Uterus (tissue), 4 donors: ENCODE measurements around the gene IQSEC1. TPM values are rescaled to one million over a fixed set of nuclear protein-coding genes. Genes with fewer than 3 reads are reported as not detected.

Source experiments
- DNase-seq, 2 donors: peaks; one replicate each; pipeline ENCODE4 v3.0.0-alpha.2; 2019 to 2020
- H3K27ac ChIP-seq, 2 donors: fragments of 200-600 bp; sonication (generic); 1 replicate in 1 of 2; 2 replicates in 1 of 2; pipeline ENCODE4 v1.5.1; 2016 to 2018
- H3K27me3 ChIP-seq, 2 donors: fragments of 200-600 bp; sonication (generic); one replicate each; pipeline ENCODE4 v1.5.1; 2018 to 2019; ENCODE audit warnings: control low read depth in 1 of 2
- H3K36me3 ChIP-seq, 2 donors: fragments of 200-600 bp; sonication (generic); one replicate each; pipeline ENCODE4 v1.5.1; 2019; ENCODE audit warnings: control low read depth in 1 of 2
- H3K4me1 ChIP-seq, 2 donors: fragments of 200-600 bp; sonication (generic); one replicate each; pipeline ENCODE4 v1.5.1; 2018 to 2019; ENCODE audit warnings: control low read depth in 1 of 2
- H3K4me3 ChIP-seq, 2 donors: fragments of 200-600 bp; sonication (generic); 1 replicate in 1 of 2; 2 replicates in 1 of 2; pipeline ENCODE4 v1.5.1; 2018 to 2019; ENCODE audit warnings: mild to moderate bottlenecking in 1 of 2
- H3K9me3 ChIP-seq, 2 donors: fragments of 200-600 bp; sonication (generic); one replicate each; pipeline ENCODE4 v1.5.1; 2019; ENCODE audit warnings: control low read depth in 1 of 2
- POLR2A ChIP-seq, 2 donors: fragments of 450-650 bp; IDR thresholded peaks; one replicate each; pipeline ENCODE4 v1.6.1; 2016; ENCODE audit warnings: antibody characterized with exemption in 2 of 2, mild to moderate bottlenecking in 1 of 2, moderate library complexity in 1 of 2
- intact Hi-C: fragments of 100-400 bp; cut with DNase I; formaldehyde crosslinking; loops from one replicate; pipeline ENCODE4 v1.15.1; 2023; ENCODE audit warnings: low total_unique reads
- total RNA-seq, 4 donors: library from RNA; depleted of rRNA in 3 of 4; stranded (reverse); fragments of >200 nt in 3 of 4; gene quantifications; one replicate each; pipeline versions ENCODE4 v1.1.0 to v1.2.4, GENCODE V29; 2014 to 2023
- TF ChIP-seq, protein P1 (sequence below), 4 experiments: fragments of 200-600 bp in 2 of 4; fragments of 450-650 bp in 2 of 4; sonication (generic) in 2 of 4; IDR thresholded peaks; one replicate each; pipeline ENCODE4 v1.5.1; 2016 to 2019; ENCODE audit warnings: antibody characterized with exemption in 4 of 4, mild to moderate bottlenecking in 2 of 4, moderate library complexity in 1 of 4
- donor health status: DM: yes; HTN: yes; CAD: no.

The IQSEC1 gene
- total RNA-seq, 4 donors from 2014 or later = 17.9 to 61.4 (median 49.7) TPM

DNA sequence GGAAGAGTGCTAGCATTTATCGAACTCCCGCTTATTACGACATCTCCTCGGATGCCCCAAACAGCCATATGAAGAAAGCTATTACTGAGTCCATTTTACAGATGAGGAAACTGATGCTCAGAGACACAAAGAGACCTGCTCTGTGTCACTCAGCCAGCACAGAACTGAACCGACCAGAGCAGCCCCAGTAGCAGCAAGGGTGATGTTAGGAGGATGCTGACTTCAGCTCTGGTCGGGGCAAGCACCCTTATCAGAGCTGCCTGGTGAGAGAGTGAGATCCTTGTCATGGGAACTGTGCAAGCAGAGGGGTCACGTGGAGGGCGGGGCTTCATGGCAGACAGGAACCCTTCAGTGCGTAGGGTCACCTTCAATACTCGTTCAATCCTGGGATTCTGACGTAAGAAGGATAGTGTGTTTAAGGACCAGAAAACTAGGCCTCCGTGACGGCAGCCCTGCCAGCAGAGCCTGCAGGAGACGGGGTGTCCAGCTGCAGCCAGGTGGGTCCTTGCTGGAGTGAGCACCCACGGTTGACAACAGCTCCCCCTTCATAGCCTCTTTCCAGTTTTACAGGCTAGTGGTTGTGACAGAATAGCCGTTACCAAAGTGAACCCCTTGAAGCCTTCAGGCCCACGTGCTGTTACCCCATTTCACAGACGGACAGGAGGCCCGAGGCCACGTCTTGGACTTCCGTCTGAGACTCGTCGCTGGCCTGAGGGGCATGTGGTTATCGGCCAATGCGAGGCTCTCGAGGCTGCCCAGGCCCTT, 12.0 kb upstream of the IQSEC1 start:
- intact Hi-C loops = no loop called here
- DNase-seq = no peak
- no peak overlapping the region for H3K27ac ChIP-seq
- no peak overlapping the region for H3K4me3 ChIP-seq
- H3K9me3 ChIP-seq = no peaks in the 10 kb centered on the region
- no peaks in the 10 kb centered on the region for H3K4me1 ChIP-seq
- H3K27me3 ChIP-seq = no peaks in the 10 kb centered on the region
- H3K36me3 ChIP-seq = no peaks in the 10 kb centered on the region
- TF ChIP-seq, protein P1, sequence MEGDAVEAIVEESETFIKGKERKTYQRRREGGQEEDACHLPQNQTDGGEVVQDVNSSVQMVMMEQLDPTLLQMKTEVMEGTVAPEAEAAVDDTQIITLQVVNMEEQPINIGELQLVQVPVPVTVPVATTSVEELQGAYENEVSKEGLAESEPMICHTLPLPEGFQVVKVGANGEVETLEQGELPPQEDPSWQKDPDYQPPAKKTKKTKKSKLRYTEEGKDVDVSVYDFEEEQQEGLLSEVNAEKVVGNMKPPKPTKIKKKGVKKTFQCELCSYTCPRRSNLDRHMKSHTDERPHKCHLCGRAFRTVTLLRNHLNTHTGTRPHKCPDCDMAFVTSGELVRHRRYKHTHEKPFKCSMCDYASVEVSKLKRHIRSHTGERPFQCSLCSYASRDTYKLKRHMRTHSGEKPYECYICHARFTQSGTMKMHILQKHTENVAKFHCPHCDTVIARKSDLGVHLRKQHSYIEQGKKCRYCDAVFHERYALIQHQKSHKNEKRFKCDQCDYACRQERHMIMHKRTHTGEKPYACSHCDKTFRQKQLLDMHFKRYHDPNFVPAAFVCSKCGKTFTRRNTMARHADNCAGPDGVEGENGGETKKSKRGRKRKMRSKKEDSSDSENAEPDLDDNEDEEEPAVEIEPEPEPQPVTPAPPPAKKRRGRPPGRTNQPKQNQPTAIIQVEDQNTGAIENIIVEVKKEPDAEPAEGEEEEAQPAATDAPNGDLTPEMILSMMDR (IDR thresholded peaks at IDR 0.05) = no peak
- TF ChIP-seq POLR2A (IDR thresholded peaks at IDR 0.05) = no peak

DNA sequence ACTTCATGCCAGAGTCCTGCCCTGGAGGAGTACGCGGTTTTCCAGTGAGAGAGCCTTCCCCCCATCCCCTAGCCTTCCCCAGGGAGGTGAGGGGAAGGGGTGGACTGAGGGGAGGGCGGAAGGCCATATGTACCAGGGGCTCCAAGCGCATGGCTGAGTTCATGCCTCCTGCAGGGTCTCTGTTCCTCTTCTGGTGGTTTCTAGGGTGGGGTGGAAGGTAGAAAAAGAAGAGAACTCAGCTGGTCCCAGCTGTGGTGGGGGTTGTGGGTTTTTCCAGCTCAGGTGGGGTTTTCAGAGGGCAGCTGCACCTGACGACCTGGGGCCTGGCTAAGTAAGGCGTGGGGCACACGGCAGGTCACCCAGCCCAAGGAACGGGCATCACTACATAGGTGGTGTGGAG, 10.7 kb upstream of the IQSEC1 start:
- intact Hi-C loops = no loop called here
- H3K36me3 ChIP-seq = no peaks in the 10 kb centered on the region
- no peak for TF ChIP-seq POLR2A (IDR thresholded peaks at IDR 0.05)
- TF ChIP-seq, protein P1 (IDR thresholded peaks at IDR 0.05) = no peak
- no peaks in the 10 kb centered on the region for H3K4me1 ChIP-seq
- H3K27me3 ChIP-seq = no peaks in the 10 kb centered on the region
- no peak for DNase-seq
- no peak overlapping the region for H3K4me3 ChIP-seq
- no peak overlapping the region for H3K27ac ChIP-seq
- no peaks in the 10 kb centered on the region for H3K9me3 ChIP-seq

DNA sequence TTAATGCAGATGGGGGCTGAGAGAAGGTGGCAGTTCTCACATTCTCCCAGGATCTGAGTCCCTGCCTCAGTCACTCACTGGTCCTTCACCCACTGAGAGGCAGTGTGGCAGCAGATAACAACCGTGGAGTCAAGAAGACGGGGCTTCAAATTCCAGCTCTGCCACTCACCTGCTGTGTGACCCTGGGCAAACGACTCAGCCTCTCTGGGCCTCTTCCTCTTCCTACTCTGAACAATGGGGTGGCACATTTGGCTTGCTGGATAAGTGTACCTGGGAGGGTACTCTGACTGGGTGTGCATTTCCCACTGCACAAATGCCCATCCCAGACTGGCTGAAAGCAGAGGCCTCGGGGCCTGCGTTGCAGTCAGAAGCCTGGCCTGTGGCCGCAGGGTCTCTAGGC, 10.0 kb upstream of the IQSEC1 start:
- Histone ChIP-seq H3K4me1 (no peaks in the 10 kb centered on the region), H3K36me3 (no peaks in the 10 kb centered on the region), H3K27ac (no peak overlapping the region), H3K9me3 (no peaks in the 10 kb centered on the region), H3K27me3 (no peaks in the 10 kb centered on the region), H3K4me3 (no peak overlapping the region)
- DNase-seq = no peak
- TF ChIP-seq, protein P1 (IDR thresholded peaks at IDR 0.05) = no peak
- intact Hi-C loops = no loop called here

DNA sequence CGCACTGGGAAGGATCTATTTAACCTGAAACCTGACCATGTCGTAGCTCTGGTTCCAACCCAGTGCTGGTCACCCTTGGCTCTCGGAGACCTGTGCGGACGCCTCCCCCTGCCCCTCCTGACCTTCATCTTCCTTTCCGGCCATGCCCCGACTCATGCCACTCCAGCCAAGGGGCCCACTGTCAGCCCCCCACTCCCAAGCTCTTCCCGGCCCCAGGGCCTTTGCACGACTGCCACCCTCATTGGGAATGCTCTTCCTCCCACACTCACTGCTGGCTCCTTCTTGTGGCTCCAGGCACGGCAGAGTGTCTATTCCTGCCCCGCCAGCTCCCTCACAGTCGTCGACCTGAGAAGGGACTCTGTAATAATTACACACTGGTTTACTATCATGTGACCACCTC, 9.4 kb upstream of the IQSEC1 start:
- Histone ChIP-seq H3K4me3 (no peak overlapping the region), H3K4me1 (no peaks in the 10 kb centered on the region), H3K9me3 (no peaks in the 10 kb centered on the region), H3K27me3 (no peaks in the 10 kb centered on the region), H3K36me3 (no peaks in the 10 kb centered on the region), H3K27ac (no peak overlapping the region)
- intact Hi-C loops = no loop called here
- DNase-seq = no peak
- TF ChIP-seq, protein P1 (IDR thresholded peaks at IDR 0.05) = no peak
- TF ChIP-seq POLR2A (IDR thresholded peaks at IDR 0.05) = no peak

DNA sequence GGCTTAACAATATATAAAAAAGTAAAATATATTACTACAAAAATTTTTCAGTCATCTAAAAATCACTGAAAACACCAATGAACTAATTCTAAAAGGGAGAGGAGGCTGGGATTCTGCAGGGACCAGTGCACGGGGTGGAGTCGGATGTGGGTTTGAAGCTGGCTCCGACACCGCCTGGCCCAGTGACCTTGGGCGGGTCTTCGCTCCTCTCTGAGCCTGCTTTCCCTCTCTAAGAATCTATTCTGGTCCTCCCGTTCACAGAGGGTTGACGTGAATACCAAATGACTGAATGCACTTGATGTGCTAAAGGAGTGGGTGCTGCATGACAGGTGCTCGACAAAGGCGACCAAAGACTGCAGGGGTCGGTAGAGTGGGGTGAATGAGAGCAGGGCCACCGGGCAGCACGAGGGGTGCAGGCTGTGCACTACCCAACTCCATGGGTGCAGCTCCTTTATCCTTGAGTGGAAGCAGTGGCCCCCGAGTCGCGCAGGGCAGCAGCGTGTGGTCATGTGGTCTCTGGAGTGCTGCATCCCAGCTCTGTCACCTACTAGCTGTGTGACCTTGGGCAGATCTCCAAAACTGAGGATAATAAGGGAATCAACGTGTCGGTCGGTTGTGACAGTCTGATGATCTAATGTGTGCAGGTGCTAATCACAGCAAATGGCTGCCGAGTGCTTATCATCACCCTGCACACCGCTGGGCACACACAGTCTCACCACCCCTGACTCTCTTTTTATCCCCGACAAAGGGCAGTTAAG, 8.6 kb upstream of the IQSEC1 start:
- H3K4me3 ChIP-seq = no peak overlapping the region
- intact Hi-C loops = no loop called here

More for the DNA sequence above, 8.6 kb upstream of the IQSEC1 start:
- DNase-seq = no peak
- no peak for TF ChIP-seq POLR2A (IDR thresholded peaks at IDR 0.05)
- TF ChIP-seq, protein P1 (IDR thresholded peaks at IDR 0.05) = no peak
- Histone ChIP-seq H3K27ac (no peak overlapping the region), H3K36me3 (no peaks in the 10 kb centered on the region), H3K9me3 (no peaks in the 10 kb centered on the region), H3K27me3 (no peaks in the 10 kb centered on the region), H3K4me1 (no peaks in the 10 kb centered on the region)
